ENCODE measurements around the gene IFT80. TPM values are rescaled to one million over a fixed set of nuclear protein-coding genes. Genes with fewer than 3 reads are reported as not detected.

Gene IFT80
- total and polyA plus RNA-seq, 2 experiments from 2014 or later, result 14.1 to 33.0 TPM

DNA sequence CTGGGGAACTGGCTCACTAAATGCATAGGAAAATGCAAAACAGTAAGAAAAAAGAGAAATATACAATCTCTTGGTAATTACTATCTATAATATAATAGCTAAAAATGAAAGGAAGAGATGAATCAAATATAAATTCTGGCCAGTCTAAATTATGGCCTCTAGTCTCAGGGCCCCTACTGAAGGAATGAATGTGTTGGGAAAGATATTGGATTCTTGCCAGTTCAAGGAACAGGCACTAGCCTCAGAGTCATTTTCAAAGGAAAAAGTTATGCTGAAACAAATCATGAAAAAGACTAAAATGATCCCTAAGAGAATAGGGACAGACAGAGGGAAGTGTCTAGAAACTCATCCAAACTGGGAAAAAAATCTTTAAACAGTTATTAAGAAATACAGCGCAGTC lies 111.4 kb downstream of the IFT80 start (continued):
- TF ChIP-seq, protein P1, sequence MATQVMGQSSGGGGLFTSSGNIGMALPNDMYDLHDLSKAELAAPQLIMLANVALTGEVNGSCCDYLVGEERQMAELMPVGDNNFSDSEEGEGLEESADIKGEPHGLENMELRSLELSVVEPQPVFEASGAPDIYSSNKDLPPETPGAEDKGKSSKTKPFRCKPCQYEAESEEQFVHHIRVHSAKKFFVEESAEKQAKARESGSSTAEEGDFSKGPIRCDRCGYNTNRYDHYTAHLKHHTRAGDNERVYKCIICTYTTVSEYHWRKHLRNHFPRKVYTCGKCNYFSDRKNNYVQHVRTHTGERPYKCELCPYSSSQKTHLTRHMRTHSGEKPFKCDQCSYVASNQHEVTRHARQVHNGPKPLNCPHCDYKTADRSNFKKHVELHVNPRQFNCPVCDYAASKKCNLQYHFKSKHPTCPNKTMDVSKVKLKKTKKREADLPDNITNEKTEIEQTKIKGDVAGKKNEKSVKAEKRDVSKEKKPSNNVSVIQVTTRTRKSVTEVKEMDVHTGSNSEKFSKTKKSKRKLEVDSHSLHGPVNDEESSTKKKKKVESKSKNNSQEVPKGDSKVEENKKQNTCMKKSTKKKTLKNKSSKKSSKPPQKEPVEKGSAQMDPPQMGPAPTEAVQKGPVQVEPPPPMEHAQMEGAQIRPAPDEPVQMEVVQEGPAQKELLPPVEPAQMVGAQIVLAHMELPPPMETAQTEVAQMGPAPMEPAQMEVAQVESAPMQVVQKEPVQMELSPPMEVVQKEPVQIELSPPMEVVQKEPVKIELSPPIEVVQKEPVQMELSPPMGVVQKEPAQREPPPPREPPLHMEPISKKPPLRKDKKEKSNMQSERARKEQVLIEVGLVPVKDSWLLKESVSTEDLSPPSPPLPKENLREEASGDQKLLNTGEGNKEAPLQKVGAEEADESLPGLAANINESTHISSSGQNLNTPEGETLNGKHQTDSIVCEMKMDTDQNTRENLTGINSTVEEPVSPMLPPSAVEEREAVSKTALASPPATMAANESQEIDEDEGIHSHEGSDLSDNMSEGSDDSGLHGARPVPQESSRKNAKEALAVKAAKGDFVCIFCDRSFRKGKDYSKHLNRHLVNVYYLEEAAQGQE (IDR thresholded peaks at IDR 0.05; ENCODE audit: unreplicated experiment), result no peak
- no peak for TF ChIP-seq POLR2AphosphoS5 (IDR thresholded peaks at IDR 0.05; ENCODE audit: low read depth)
- TF ChIP-seq, protein P2, sequence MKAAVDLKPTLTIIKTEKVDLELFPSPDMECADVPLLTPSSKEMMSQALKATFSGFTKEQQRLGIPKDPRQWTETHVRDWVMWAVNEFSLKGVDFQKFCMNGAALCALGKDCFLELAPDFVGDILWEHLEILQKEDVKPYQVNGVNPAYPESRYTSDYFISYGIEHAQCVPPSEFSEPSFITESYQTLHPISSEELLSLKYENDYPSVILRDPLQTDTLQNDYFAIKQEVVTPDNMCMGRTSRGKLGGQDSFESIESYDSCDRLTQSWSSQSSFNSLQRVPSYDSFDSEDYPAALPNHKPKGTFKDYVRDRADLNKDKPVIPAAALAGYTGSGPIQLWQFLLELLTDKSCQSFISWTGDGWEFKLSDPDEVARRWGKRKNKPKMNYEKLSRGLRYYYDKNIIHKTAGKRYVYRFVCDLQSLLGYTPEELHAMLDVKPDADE (IDR thresholded peaks at IDR 0.05), result no peak
- TF ChIP-seq, protein P3, sequence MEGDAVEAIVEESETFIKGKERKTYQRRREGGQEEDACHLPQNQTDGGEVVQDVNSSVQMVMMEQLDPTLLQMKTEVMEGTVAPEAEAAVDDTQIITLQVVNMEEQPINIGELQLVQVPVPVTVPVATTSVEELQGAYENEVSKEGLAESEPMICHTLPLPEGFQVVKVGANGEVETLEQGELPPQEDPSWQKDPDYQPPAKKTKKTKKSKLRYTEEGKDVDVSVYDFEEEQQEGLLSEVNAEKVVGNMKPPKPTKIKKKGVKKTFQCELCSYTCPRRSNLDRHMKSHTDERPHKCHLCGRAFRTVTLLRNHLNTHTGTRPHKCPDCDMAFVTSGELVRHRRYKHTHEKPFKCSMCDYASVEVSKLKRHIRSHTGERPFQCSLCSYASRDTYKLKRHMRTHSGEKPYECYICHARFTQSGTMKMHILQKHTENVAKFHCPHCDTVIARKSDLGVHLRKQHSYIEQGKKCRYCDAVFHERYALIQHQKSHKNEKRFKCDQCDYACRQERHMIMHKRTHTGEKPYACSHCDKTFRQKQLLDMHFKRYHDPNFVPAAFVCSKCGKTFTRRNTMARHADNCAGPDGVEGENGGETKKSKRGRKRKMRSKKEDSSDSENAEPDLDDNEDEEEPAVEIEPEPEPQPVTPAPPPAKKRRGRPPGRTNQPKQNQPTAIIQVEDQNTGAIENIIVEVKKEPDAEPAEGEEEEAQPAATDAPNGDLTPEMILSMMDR (conservative IDR thresholded peaks at IDR 0.05; ENCODE audit: low read depth in 2 of 2), result no peak

- Histone ChIP-seq H3K79me2 (replicated peaks; ENCODE audit: insufficient read depth) (no peaks in the 10 kb centered on the region), H3K9me2 (ENCODE audit: insufficient read depth) (no peaks in the 10 kb centered on the region), H3K27ac (ENCODE audit: low read depth) (no peak overlapping the region), H3K27me3 (ENCODE audit: insufficient read depth) (no peaks in the 10 kb centered on the region), H4K20me1 (replicated peaks; ENCODE audit: insufficient read depth) (no peaks in the 10 kb centered on the region), H3F3A (replicated peaks; ENCODE audit: low read depth) (no peaks in the 10 kb centered on the region), H2AFZ (no peak overlapping the region), H3K4me1 (ENCODE audit: insufficient read depth) (no peaks in the 10 kb centered on the region), H3K4me3 (no peak overlapping the region), H3K36me3 (ENCODE audit: insufficient read depth) (no peaks in the 10 kb centered on the region), H3K4me2 (no peak overlapping the region)
- Mint-ChIP-seq H3K27me3 (ENCODE audit: insufficient read depth, low read depth, poor library complexity) (peaks cover 2% of the 10 kb centered on the region), H3K36me3 (ENCODE audit: low read depth) (no peaks in the 10 kb centered on the region), H3K27ac (no peak overlapping the region), H3K9me3 (no peaks in the 10 kb centered on the region), H3K4me1 (peaks cover 2% of the 10 kb centered on the region; the same call in 2 of the 3 replicates), H3K4me3 (no peak overlapping the region)
- ATAC-seq, result no peak
- no peak for DNase-seq (ENCODE audit: low spot score)
- TF ChIP-seq STAT1 (IDR thresholded peaks at IDR 0.05; ENCODE audit: unreplicated experiment) (no peak), POLR2AphosphoS5 (IDR thresholded peaks at IDR 0.05; ENCODE audit: low read depth) (no peak), EZH2 (IDR thresholded peaks at IDR 0.05; ENCODE audit: low read depth, unreplicated experiment) (no peak), NANOG (IDR thresholded peaks at IDR 0.05; ENCODE audit: borderline replicate concordance) (no peak), CREB1 (CRISPR knock-in tag; IDR thresholded peaks at IDR 0.05; ENCODE audit: low read depth) (no peak), ZNF462 (CRISPR knock-in tag; IDR thresholded peaks at IDR 0.05) (no peak), ZNF114 (CRISPR knock-in tag; IDR thresholded peaks at IDR 0.05) (no peak), JUNB (IDR thresholded peaks at IDR 0.05; ENCODE audit: unreplicated experiment) (no peak)
- TF ChIP-seq, protein P2 (IDR thresholded peaks at IDR 0.05), result no peak
Measured at GRCh38 chr3:160286231-160286630, 112.8 kb downstream of the IFT80 start.

Measured in GM23338 (cell line).